GM19463 (cell line): ENCODE data around the gene OS9.
A peak's percentile ranks its signal among the peaks of the same experiment; 100 is the strongest.
"Not testable (repeated sequence)": the region's sequence is repeated elsewhere in the genome, so short reads cannot be mapped to it uniquely, and the experiment has no call there.

Experiments used
- ATAC-seq: cut with Tn5 transposase; IDR thresholded peaks from one replicate; pipeline ENCODE4 v1.9.1; 2021; ENCODE audit warnings: mild to moderate bottlenecking, moderate library complexity; ENCODE audit not compliant: unreplicated experiment

OS9 gene

GRCh38 chr12:57693659-57694458, at the start of gene OS9:
Gene OS9 (plus strand): TSS chr12:57694132. CDS start chr12:57694162, 30 bp downstream.
- peak; percentile 97 for ATAC-seq

- not testable (repeated sequence) for ATAC-seq
Observed at GRCh38 chr12:57645990-57646658, 47.8 kb upstream of the OS9 start.

GRCh38 chr12:57646659-57647049, 47.3 kb upstream of the OS9 start:
- not testable (repeated sequence) for ATAC-seq

GRCh38 chr12:57654042-57654441, 39.9 kb upstream of the OS9 start:
- ATAC-seq = no peak

GRCh38 chr12:57655541-57656240, 38.2 kb upstream of the OS9 start:
- no peak for ATAC-seq

- ATAC-seq = not testable (repeated sequence)
Observed at GRCh38 chr12:57656408-57656807, 37.5 kb upstream of the OS9 start.

- ATAC-seq = no peak
Observed at GRCh38 chr12:57657744-57658143, 36.2 kb upstream of the OS9 start.

GRCh38 chr12:57658890-57659289, 35.0 kb upstream of the OS9 start:
- no peak for ATAC-seq

GRCh38 chr12:57661376-57661775, 32.6 kb upstream of the OS9 start:
- no peak for ATAC-seq

- ATAC-seq = not testable (repeated sequence)
Observed at GRCh38 chr12:57665066-57665820, 28.7 kb upstream of the OS9 start.

- ATAC-seq = no peak
Observed at GRCh38 chr12:57666897-57667296, 27.0 kb upstream of the OS9 start.

- ATAC-seq = not testable (repeated sequence)
Observed at GRCh38 chr12:57669691-57670090, 24.2 kb upstream of the OS9 start.

GRCh38 chr12:57671811-57672210, 22.1 kb upstream of the OS9 start:
- not testable (repeated sequence) for ATAC-seq

- ATAC-seq = no peak
Observed at GRCh38 chr12:57672801-57673200, 21.1 kb upstream of the OS9 start.

- no peak for ATAC-seq
Observed at GRCh38 chr12:57674691-57675090, 19.2 kb upstream of the OS9 start.

- ATAC-seq = not testable (repeated sequence)
Observed at GRCh38 chr12:57677947-57678346, 16.0 kb upstream of the OS9 start.

GRCh38 chr12:57679697-57680096, 14.2 kb upstream of the OS9 start:
- no peak for ATAC-seq

- ATAC-seq = no peak
Observed at GRCh38 chr12:57687862-57688261, 6.1 kb upstream of the OS9 start.

GRCh38 chr12:57688931-57689330, 5.0 kb upstream of the OS9 start:
- no peak for ATAC-seq

- no peak for ATAC-seq
Observed at GRCh38 chr12:57692500-57692899, 1.4 kb upstream of the OS9 start.

- no peak for ATAC-seq
Observed at GRCh38 chr12:57693317-57693658, 644 bp upstream of the OS9 start.
